Kasumi-1 (cell line): ENCODE results near the gene CYP4F8.
"Not testable (repeated sequence)": the region's sequence is repeated elsewhere in the genome, so short reads cannot be mapped to it uniquely, and the experiment has no call there.

Experiments used
- DNase-seq, 2 experiments: peaks; one replicate each; lab custom pipeline; 2025; lab: John Stamatoyannopoulos, UW

CYP4F8 gene

GRCh38 chr19:15644066-15644741 is 29.2 kb downstream of the CYP4F8 start:
- DNase-seq, result no peak

GRCh38 chr19:15644816-15645215 is 29.8 kb downstream of the CYP4F8 start:
- no peak for DNase-seq

- DNase-seq, result no peak
Observed at GRCh38 chr19:15649526-15649925, 34.5 kb downstream of the CYP4F8 start.

GRCh38 chr19:15650123-15650522 is 35.1 kb downstream of the CYP4F8 start:
- not testable (repeated sequence) for DNase-seq

- DNase-seq, result no peak
Observed at GRCh38 chr19:15651791-15652190, 36.8 kb downstream of the CYP4F8 start.

- DNase-seq, result no peak
Observed at GRCh38 chr19:15652559-15653278, 37.7 kb downstream of the CYP4F8 start.

GRCh38 chr19:15656467-15656866 is 41.4 kb downstream of the CYP4F8 start:
- no peak for DNase-seq

GRCh38 chr19:15663247-15663646 is 48.2 kb downstream of the CYP4F8 start:
- DNase-seq, result no peak

- DNase-seq, result no peak
Observed at GRCh38 chr19:15666186-15666585, 51.2 kb downstream of the CYP4F8 start.

- DNase-seq, result no peak
Observed at GRCh38 chr19:15666883-15667282, 51.9 kb downstream of the CYP4F8 start.

GRCh38 chr19:15669440-15669839 is 54.4 kb downstream of the CYP4F8 start:
- no peak for DNase-seq

GRCh38 chr19:15669891-15670290 is 54.9 kb downstream of the CYP4F8 start:
- DNase-seq, result no peak

- no peak for DNase-seq
Observed at GRCh38 chr19:15671237-15671821, 56.3 kb downstream of the CYP4F8 start.

- DNase-seq, result no peak
Observed at GRCh38 chr19:15671891-15672579, 57.0 kb downstream of the CYP4F8 start.

GRCh38 chr19:15672580-15673175 is 57.7 kb downstream of the CYP4F8 start, which contains the start of gene CYP4F12:
TSS of gene CYP4F12 (plus strand) at chr19:15673087. CDS start at chr19:15673530, 443 bp downstream.
- DNase-seq, result no peak

GRCh38 chr19:15673176-15673654 is 58.2 kb downstream of the CYP4F8 start:
- DNase-seq, result no peak

GRCh38 chr19:15675560-15675959 is 60.5 kb downstream of the CYP4F8 start:
- no peak for DNase-seq

- no peak for DNase-seq
Observed at GRCh38 chr19:15679089-15679488, 64.1 kb downstream of the CYP4F8 start.

GRCh38 chr19:15679865-15680264 is 64.8 kb downstream of the CYP4F8 start:
- not testable (repeated sequence) for DNase-seq
